Measurements from ENCODE around the gene N4BP2L2. TPM values are rescaled to one million over a fixed set of nuclear protein-coding genes. Genes with fewer than 3 reads are reported as not detected.

N4BP2L2 gene
- total RNA-seq, 4 donors from 2014 or later: 78.7 to 287 (median 127) TPM

GRCh38 chr13:32511482-32511881 is 27.1 kb downstream of the N4BP2L2 start:
- no peaks in the 10 kb centered on the region for H3K9me3 ChIP-seq
- no peaks in the 10 kb centered on the region for H3K27me3 ChIP-seq
- WGBS, 2 donors (ENCODE audit: low coverage in 1 of 2): 78 to 93% methylated on average over 4 of the region's 4 CpGs
- no peak overlapping the region for H3K27ac ChIP-seq
- ATAC-seq: no peak
- H3K36me3 ChIP-seq: peaks cover 2 to 72% of the 10 kb centered on the region in 2 donors
- TF ChIP-seq CTCF (IDR thresholded peaks at IDR 0.05) (no peak), POLR2AphosphoS5 (IDR thresholded peaks at IDR 0.05) (no peak), EP300 (IDR thresholded peaks at IDR 0.05) (no peak), POLR2A (IDR thresholded peaks at IDR 0.05) (no peak)
- H3K4me3 ChIP-seq: no peak overlapping the region
- no peaks in the 10 kb centered on the region for H3K4me1 ChIP-seq

GRCh38 chr13:32504876-32505275 is 33.7 kb downstream of the N4BP2L2 start:
- 83 to 100% methylated on average over 2 of the region's 2 CpGs for WGBS, 2 donors (ENCODE audit: low coverage in 1 of 2)

GRCh38 chr13:32504263-32504662 is 34.3 kb downstream of the N4BP2L2 start:
- WGBS, 2 donors (ENCODE audit: low coverage in 1 of 2): 35 to 50% methylated on average over 1 of the region's 1 CpG

More at GRCh38 chr13:32504876-32505275, 33.7 kb downstream of the N4BP2L2 start:
- Histone ChIP-seq H3K27ac (no peak overlapping the region), H3K27me3 (no peaks in the 10 kb centered on the region), H3K4me1 (no peaks in the 10 kb centered on the region), H3K36me3 (peaks cover 2 to 49% of the 10 kb centered on the region in 2 donors), H3K4me3 (no peak overlapping the region), H3K9me3 (no peaks in the 10 kb centered on the region)
- ATAC-seq: no peak
- no peak for TF ChIP-seq EP300 (IDR thresholded peaks at IDR 0.05)
- TF ChIP-seq POLR2A (IDR thresholded peaks at IDR 0.05): no peak
- TF ChIP-seq CTCF (IDR thresholded peaks at IDR 0.05): no peak
- TF ChIP-seq POLR2AphosphoS5 (IDR thresholded peaks at IDR 0.05): no peak

GRCh38 chr13:32503727-32504126 is 34.9 kb downstream of the N4BP2L2 start:
- no peak overlapping the region for H3K27ac ChIP-seq
- 90 to 94% methylated on average over 5 of the region's 5 CpGs for WGBS, 2 donors (ENCODE audit: low coverage in 1 of 2)

More at GRCh38 chr13:32504263-32504662, 34.3 kb downstream of the N4BP2L2 start:
- ATAC-seq: no peak
- Histone ChIP-seq H3K27ac (no peak overlapping the region), H3K36me3 (peaks cover 2 to 49% of the 10 kb centered on the region in 2 donors), H3K4me1 (no peaks in the 10 kb centered on the region), H3K27me3 (no peaks in the 10 kb centered on the region), H3K9me3 (no peaks in the 10 kb centered on the region), H3K4me3 (no peak overlapping the region)
- TF ChIP-seq CTCF (IDR thresholded peaks at IDR 0.05): no peak
- TF ChIP-seq POLR2A (IDR thresholded peaks at IDR 0.05): no peak
- no peak for TF ChIP-seq EP300 (IDR thresholded peaks at IDR 0.05)
- no peak for TF ChIP-seq POLR2AphosphoS5 (IDR thresholded peaks at IDR 0.05)

More at GRCh38 chr13:32503727-32504126, 34.9 kb downstream of the N4BP2L2 start:
- no peak for ATAC-seq
- no peaks in the 10 kb centered on the region for H3K9me3 ChIP-seq
- H3K27me3 ChIP-seq: no peaks in the 10 kb centered on the region
- H3K36me3 ChIP-seq: peaks cover 2 to 44% of the 10 kb centered on the region in 2 donors
- no peak for TF ChIP-seq POLR2AphosphoS5 (IDR thresholded peaks at IDR 0.05)
- no peak for TF ChIP-seq CTCF (IDR thresholded peaks at IDR 0.05)
- no peak for TF ChIP-seq POLR2A (IDR thresholded peaks at IDR 0.05)
- TF ChIP-seq EP300 (IDR thresholded peaks at IDR 0.05): no peak
- no peaks in the 10 kb centered on the region for H3K4me1 ChIP-seq
- H3K4me3 ChIP-seq: no peak overlapping the region

Measured in gastroesophageal sphincter (tissue), 4 donors.